MV-4-11 (cell line): Measurements from ENCODE around the gene ANGPT4.
"Not testable (repeated sequence)": the region's sequence is repeated elsewhere in the genome, so short reads cannot be mapped to it uniquely, and the experiment has no call there.

Experiments used
- DNase-seq: peaks from one replicate; lab custom pipeline; 2025; lab: John Stamatoyannopoulos, UW

The ANGPT4 gene

DNA sequence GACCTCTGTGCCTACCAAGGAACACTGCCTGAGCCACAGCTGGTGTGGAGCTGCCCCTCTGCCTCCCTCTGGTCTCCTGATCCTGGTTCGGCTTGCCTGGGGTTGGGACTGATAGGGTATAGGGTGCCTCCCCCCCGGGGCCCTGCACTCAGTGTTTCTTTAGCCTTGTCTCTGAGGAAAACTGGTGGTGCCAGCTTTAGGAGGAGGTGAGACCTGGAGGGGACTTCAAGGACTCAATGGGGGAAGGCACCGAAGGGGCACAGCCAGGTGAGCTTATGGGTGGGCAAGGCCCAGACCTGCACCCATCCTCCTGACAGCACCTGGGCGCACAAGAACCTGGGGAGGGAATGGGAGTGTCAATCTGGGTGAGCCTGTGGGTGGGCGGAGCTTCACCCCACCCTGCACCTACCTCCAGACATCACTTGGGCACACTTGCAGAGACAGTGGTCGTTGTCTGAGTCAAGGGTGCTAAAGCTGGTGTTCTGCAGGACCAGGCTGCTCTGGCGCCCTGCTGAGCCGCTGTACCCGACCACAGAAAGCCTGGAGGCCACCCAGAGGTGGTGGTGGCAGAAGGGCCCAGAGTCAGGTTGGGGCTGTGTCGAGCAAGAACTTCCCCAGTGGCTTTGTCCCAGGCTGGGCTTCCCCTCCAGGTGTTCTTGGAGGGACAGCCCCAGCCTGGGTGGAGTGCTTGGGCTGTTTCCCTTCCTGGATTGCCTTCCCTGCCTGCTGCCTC lies 42.1 kb downstream of the ANGPT4 start:
- no peak for DNase-seq

- no peak for DNase-seq
Measured at GRCh38 chr20:872855-873520, 43.1 kb downstream of the ANGPT4 start.

GRCh38 chr20:871948-872347 lies 44.2 kb downstream of the ANGPT4 start:
- no peak for DNase-seq

DNA sequence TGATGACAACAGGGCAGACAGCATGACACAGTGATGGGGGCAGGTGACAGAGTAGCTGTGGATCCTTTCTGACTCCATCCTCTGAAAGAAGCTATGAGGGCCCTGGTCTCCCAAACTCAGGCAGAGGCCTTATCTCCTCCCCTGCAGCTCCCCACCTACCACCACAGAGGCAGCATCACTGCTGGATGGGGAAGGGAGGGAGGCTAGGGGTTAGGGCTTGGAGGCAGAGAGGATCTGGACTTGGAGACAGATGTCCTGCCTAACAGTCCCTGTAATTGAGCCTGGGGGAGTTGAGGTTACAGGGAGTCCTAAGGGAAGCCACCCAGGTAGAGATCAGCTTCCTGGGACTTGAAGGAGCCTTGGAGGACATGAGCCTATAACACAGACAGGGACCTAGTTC lies 44.7 kb downstream of the ANGPT4 start:
- DNase-seq: no peak

DNA sequence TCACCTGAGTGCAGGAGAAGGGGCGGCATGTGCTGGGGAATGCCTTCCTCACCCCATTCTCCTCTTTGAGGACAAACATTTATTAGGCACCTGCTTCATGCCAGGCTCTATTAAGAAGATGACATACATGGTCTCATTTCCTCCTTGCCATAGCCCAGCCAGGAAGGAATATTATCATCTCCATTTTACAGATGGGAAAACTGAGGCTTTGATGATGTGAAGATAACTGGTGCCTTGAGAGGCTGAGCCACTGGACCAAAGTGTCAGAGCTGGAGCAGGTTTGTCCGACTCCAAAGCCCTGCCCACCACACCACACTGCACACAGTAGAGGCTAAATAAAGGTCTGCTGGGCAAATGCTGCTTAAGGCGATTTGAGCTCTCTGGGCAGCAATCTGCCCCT lies 45.4 kb downstream of the ANGPT4 start:
- DNase-seq: no peak

- DNase-seq: no peak
Measured at GRCh38 chr20:869606-870005, 46.5 kb downstream of the ANGPT4 start.

- no peak for DNase-seq
Measured at GRCh38 chr20:868279-868678, 47.9 kb downstream of the ANGPT4 start.

GRCh38 chr20:865440-865839 lies 50.7 kb downstream of the ANGPT4 start:
- DNase-seq: no peak

GRCh38 chr20:860891-861290 lies 55.2 kb downstream of the ANGPT4 start:
- no peak for DNase-seq

- peak; percentile 68 for DNase-seq
Measured at GRCh38 chr20:859751-860231, 56.3 kb downstream of the ANGPT4 start.

- no peak for DNase-seq
Measured at GRCh38 chr20:858011-858410, 58.1 kb downstream of the ANGPT4 start.

DNA sequence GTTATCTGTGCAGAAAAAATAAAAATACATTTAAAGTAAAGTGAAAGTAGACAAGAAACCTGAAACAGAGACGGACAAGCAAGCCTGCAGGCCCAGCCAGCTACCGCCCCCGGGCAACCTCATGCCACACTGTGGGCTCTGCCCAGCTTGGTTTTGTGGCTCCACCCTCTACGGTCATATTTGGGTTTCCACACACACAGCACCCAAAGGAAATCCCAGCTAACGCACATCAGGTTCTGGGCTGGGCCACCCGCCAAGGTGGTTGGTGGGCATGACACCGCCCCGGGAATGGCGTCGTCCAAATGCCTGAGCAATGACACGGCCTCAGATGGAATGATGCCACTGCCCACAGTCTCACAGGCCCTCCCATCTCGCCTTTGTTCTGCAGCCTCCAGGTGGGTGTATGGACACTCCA lies 59.8 kb downstream of the ANGPT4 start:
- DNase-seq: peak; percentile 44

GRCh38 chr20:855466-856360 lies 60.4 kb downstream of the ANGPT4 start:
- DNase-seq: no peak

- no peak for DNase-seq
Measured at GRCh38 chr20:854601-855000, 61.5 kb downstream of the ANGPT4 start.

- DNase-seq: no peak
Measured at GRCh38 chr20:853406-853996, 62.6 kb downstream of the ANGPT4 start.

DNA sequence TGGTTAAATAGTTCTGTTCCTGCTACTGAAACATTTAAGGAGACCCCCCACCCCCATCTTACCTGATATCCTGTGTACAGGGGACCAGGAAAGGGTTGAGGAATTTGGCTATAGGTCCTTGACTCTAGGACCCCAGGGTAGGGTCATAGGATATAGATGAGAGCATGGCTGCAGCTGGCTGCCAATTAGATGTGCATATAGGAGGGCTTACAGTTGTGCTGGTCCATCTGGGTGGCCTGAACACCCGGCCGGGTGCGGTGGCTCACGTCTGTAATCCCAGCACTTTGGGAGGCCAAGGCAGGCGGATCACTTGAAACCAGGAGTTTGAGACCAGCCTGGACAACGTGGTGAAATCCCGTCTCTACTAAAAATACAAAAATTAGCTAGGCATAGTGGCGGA lies 67.4 kb downstream of the ANGPT4 start:
- not testable (repeated sequence) for DNase-seq

GRCh38 chr20:848193-848592 lies 67.9 kb downstream of the ANGPT4 start:
- DNase-seq: no peak

GRCh38 chr20:846894-847278 lies 69.2 kb downstream of the ANGPT4 start:
- peak; percentile 86 for DNase-seq

- DNase-seq: peak; percentile 57
Measured at GRCh38 chr20:845941-846893, 69.9 kb downstream of the ANGPT4 start.

DNA sequence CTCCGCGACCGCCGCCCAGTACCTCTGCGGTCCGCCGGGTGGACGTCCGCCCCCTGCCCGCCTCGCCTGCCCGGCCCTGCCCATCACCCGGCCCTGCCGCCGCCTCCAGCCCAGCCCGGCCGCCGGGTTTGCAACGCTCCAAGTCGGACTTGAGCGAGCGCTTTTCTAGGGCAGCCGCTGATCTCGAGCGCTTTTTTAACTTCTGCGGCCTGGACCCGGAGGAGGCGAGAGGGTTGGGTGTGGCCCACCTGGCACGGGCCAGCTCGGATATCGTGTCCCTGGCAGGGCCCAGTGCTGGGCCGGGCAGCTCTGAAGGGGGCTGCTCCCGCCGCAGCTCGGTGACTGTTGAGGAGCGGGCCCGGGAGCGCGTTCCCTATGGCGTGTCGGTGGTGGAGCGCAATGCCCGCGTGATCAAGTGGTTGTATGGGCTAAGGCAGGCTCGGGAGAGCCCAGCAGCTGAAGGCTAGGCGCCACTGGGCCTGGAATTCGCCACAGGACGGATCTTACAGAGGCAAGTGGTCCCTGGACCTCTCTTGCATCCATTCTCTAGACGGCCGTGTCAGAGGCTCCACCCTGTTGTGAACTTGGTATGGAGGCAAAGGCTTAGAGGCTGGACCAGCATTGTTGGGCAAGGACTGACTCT lies 70.8 kb downstream of the ANGPT4 start:
- DNase-seq: no peak
